Colonic mucosa (tissue), 4 donors: ENCODE results near the gene USP11. TPM values are rescaled to one million over a fixed set of nuclear protein-coding genes. Genes with fewer than 3 reads are reported as not detected.

Source experiments
- DNase-seq: peaks from one replicate; pipeline ENCODE4 v3.0.0-alpha.2; 2020
- H3K27ac ChIP-seq: fragments of 200-600 bp; one replicate; pipeline ENCODE4 v1.8.0; 2021
- H3K27me3 ChIP-seq: fragments of 200-600 bp; one replicate; pipeline ENCODE4 v1.8.0; 2021
- H3K36me3 ChIP-seq: fragments of 200-600 bp; one replicate; pipeline ENCODE4 v1.8.0; 2021
- H3K4me1 ChIP-seq: fragments of 200-600 bp; one replicate; pipeline ENCODE4 v1.8.0; 2021; ENCODE audit warnings: mild to moderate bottlenecking
- H3K4me3 ChIP-seq: fragments of 200-600 bp; one replicate; pipeline ENCODE4 v1.8.0; 2021
- H3K9ac ChIP-seq, 2 donors: one replicate each; pipeline ENCODE4 v1.7.0; 2013; ENCODE audit warnings: control low read depth in 2 of 2, low read depth in 2 of 2, low read length in 2 of 2
- H3K9me3 ChIP-seq: fragments of 200-600 bp; one replicate; pipeline ENCODE4 v1.8.0; 2021
- CTCF ChIP-seq: fragments of 200-600 bp; IDR thresholded peaks from one replicate; pipeline ENCODE4 v1.8.0; 2022; ENCODE audit warnings: antibody characterized with exemption, mild to moderate bottlenecking
- intact Hi-C: fragments of 100-400 bp; cut with DNase I; formaldehyde crosslinking; loops from one replicate; pipeline ENCODE4 v1.14.1; 2022
- total RNA-seq, 2 donors: library from RNA; stranded (reverse); fragmentation: NEBNext Ultra II Directional in 1 of 2; extraction: Animal tissue kit (Norgen Biotek cat#: 25700) in 1 of 2; gene quantifications; one replicate each; pipeline ENCODE4 v1.2.1, GENCODE V29; 2021
- donor health status: healthy.
- donor health status: DM: no; HTN: no; CAD: no.
- donor health status: DM: no; HTN: no; CAD: no.

USP11 gene
- total RNA-seq, 2 donors from 2014 or later, result 20.7 to 22.9 TPM

DNA sequence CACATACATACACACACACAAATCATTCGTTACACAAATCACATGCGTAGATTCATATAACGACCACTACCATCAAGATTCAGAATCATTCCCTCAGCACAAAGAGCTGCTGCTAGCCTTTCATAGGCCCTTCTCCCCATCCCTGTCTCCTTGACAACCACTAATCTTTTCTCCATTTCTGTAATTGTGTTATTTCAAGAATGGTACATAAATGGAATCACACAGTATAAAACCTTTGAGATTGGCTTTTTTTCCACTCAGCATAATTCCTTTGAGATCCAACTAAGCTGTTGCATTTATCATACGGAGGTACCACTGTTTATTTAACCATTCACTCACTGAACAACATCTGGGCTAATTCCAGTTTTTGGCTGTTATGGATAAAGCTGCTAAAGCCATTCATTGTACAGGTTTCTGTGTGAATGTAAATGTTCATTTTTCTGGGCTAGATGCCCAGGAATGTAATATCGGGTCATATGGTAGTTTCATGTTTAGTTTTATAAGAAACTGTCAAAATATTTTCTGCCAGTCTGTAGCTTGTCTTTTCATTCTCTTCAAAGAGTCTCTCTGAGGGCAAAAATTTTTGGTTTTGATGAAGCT, 64.1 kb downstream of the USP11 start:
- Histone ChIP-seq H3K9ac (no peak overlapping the region), H3K4me3 (no peak overlapping the region), H3K4me1 (no peaks in the 10 kb centered on the region), H3K36me3 (no peaks in the 10 kb centered on the region), H3K9me3 (no peaks in the 10 kb centered on the region), H3K27ac (no peak overlapping the region), H3K27me3 (no peaks in the 10 kb centered on the region)
- no peak for TF ChIP-seq CTCF
- intact Hi-C loops, result no loop called here
- no peak for DNase-seq

GRCh38 chrX:47297874-47298273, 65.1 kb downstream of the USP11 start:
- Histone ChIP-seq H3K27ac (no peak overlapping the region), H3K9ac (no peak overlapping the region), H3K4me3 (no peak overlapping the region), H3K9me3 (no peaks in the 10 kb centered on the region), H3K4me1 (no peaks in the 10 kb centered on the region), H3K27me3 (no peaks in the 10 kb centered on the region), H3K36me3 (no peaks in the 10 kb centered on the region)
- TF ChIP-seq CTCF, result no peak
- no peak for DNase-seq
- intact Hi-C loops, result no loop called here

Other genes with a start within 250 kb of the USP11 start
- under 1 TPM; 0.88 to 0.89 TPM for gene RGN, start 154.6 kb upstream of the USP11 start, total RNA-seq
- gene NDUFB11, start 88.3 kb upstream of the USP11 start, total RNA-seq, result 10 to 100 TPM; 84.6 to 97.1 TPM
- gene RBM10, start 87.8 kb upstream of the USP11 start, total RNA-seq, result 10 to 100 TPM; 30.0 to 67.8 TPM
- 100 to 1,000 TPM; 237 to 327 TPM for gene UBA1, start 39.2 kb upstream of the USP11 start, total RNA-seq
- gene CDK16, start 14.3 kb upstream of the USP11 start, total RNA-seq, result 100 to 1,000 TPM in 1 of 2 donors, 10 to 100 TPM in 1; 95.0 to 147 TPM
- gene ZNF157, start 137.6 kb downstream of the USP11 start, total RNA-seq, result not detected